Measurements from ENCODE around the gene SPOCD1.

DNA sequence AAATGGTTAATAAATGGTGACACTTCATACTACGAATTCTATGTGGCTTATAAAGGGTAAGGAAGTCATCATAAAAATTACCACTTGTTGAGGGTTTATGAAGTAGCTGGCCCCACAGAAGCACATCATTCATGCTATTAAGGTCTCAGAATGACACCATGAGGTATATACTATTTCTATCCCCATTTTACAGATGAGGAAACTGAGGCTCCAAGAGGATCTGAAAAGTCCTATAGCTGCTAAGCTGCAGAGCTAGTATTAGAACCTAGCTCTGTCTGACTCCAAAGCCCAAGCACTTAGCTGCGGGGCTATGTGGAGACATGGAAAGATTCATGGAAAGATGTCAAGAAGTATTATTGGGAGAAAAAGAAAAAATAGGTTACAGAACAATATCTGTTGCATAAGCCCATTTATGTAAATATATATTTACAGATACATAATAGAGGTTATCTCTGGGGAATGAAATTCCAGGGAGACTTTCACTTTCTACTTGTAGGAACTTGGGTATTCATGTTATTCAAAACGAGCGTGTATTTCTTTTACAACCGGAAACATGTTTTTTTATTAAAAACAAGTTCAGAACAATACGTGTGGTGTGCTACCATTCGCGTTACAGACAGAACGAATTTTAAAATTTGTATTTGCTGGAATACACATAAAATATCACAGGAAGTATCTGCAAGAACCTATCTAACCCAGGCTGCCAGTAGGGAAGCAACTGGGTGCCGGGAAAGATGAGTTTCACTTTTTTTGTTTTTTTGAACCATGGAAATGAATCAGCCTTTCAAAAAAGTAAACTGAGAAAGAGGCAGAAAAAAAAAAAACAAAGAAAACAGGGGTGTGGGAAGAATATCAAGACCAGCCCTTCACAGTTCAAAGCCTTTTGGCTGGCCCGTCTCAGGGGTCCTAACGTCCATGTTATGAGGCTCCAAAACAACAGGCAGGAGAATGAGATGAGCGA is 13.4 kb downstream of the SPOCD1 start:
- TF ChIP-seq, protein P1, sequence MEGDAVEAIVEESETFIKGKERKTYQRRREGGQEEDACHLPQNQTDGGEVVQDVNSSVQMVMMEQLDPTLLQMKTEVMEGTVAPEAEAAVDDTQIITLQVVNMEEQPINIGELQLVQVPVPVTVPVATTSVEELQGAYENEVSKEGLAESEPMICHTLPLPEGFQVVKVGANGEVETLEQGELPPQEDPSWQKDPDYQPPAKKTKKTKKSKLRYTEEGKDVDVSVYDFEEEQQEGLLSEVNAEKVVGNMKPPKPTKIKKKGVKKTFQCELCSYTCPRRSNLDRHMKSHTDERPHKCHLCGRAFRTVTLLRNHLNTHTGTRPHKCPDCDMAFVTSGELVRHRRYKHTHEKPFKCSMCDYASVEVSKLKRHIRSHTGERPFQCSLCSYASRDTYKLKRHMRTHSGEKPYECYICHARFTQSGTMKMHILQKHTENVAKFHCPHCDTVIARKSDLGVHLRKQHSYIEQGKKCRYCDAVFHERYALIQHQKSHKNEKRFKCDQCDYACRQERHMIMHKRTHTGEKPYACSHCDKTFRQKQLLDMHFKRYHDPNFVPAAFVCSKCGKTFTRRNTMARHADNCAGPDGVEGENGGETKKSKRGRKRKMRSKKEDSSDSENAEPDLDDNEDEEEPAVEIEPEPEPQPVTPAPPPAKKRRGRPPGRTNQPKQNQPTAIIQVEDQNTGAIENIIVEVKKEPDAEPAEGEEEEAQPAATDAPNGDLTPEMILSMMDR (IDR thresholded peaks at IDR 0.05; ENCODE audit: low read depth, low read length, missing input control): no peak
- TF ChIP-seq, protein P2, sequence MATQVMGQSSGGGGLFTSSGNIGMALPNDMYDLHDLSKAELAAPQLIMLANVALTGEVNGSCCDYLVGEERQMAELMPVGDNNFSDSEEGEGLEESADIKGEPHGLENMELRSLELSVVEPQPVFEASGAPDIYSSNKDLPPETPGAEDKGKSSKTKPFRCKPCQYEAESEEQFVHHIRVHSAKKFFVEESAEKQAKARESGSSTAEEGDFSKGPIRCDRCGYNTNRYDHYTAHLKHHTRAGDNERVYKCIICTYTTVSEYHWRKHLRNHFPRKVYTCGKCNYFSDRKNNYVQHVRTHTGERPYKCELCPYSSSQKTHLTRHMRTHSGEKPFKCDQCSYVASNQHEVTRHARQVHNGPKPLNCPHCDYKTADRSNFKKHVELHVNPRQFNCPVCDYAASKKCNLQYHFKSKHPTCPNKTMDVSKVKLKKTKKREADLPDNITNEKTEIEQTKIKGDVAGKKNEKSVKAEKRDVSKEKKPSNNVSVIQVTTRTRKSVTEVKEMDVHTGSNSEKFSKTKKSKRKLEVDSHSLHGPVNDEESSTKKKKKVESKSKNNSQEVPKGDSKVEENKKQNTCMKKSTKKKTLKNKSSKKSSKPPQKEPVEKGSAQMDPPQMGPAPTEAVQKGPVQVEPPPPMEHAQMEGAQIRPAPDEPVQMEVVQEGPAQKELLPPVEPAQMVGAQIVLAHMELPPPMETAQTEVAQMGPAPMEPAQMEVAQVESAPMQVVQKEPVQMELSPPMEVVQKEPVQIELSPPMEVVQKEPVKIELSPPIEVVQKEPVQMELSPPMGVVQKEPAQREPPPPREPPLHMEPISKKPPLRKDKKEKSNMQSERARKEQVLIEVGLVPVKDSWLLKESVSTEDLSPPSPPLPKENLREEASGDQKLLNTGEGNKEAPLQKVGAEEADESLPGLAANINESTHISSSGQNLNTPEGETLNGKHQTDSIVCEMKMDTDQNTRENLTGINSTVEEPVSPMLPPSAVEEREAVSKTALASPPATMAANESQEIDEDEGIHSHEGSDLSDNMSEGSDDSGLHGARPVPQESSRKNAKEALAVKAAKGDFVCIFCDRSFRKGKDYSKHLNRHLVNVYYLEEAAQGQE (IDR thresholded peaks at IDR 0.05): no peak
- TF ChIP-seq GABPA (IDR thresholded peaks at IDR 0.05 in 1 of 2, conservative IDR thresholded peaks at IDR 0.05 in 1 of 2) (no peak), RAD21 (IDR thresholded peaks at IDR 0.05) (no peak)
- TF ChIP-seq, protein P3, sequence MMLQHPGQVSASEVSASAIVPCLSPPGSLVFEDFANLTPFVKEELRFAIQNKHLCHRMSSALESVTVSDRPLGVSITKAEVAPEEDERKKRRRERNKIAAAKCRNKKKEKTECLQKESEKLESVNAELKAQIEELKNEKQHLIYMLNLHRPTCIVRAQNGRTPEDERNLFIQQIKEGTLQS (IDR thresholded peaks at IDR 0.05): no peak

Data from liver (tissue), 3 donors.